Vagina (tissue), 2 donors: Measurements from ENCODE around the gene C10orf62. TPM values are rescaled to one million over a fixed set of nuclear protein-coding genes. Genes with fewer than 3 reads are reported as not detected.

Source experiments
- DNase-seq, 2 donors: peaks; one replicate each; pipeline ENCODE4 v3.0.0-alpha.2; 2017; ENCODE audit errors: extremely low spot score in 2 of 2
- H3K27ac ChIP-seq: fragments of 200-600 bp; sonication (generic); one replicate; pipeline ENCODE4 v1.5.1; 2019
- H3K27me3 ChIP-seq: fragments of 200-600 bp; sonication (generic); one replicate; pipeline ENCODE4 v1.5.1; 2019
- H3K36me3 ChIP-seq, 2 donors: fragments of 200-600 bp; sonication (generic); one replicate each; pipeline ENCODE4 v1.5.1; 2017 to 2019
- H3K4me1 ChIP-seq: fragments of 200-600 bp; sonication (generic); one replicate; pipeline ENCODE4 v1.5.1; 2019
- H3K4me3 ChIP-seq, 2 donors: fragments of 200-600 bp; sonication (generic); 1 replicate in 1 of 2; 2 replicates in 1 of 2; pipeline ENCODE4 v1.5.1; 2016 to 2019
- H3K9me3 ChIP-seq: fragments of 200-600 bp; sonication (generic); one replicate; pipeline ENCODE4 v1.5.1; 2019
- POLR2A ChIP-seq, 2 donors: fragments of 450-650 bp; IDR thresholded peaks; one replicate each; pipeline ENCODE4 v1.6.1; 2017; ENCODE audit warnings: antibody characterized with exemption in 2 of 2, mild to moderate bottlenecking in 2 of 2, moderate library complexity in 2 of 2
- POLR2AphosphoS5 ChIP-seq, 2 donors: sonication (generic); formaldehyde crosslinking; IDR thresholded peaks; one replicate each; pipeline ENCODE4 v1.9.0; 2017; ENCODE audit warnings: antibody characterized with exemption in 2 of 2, mild to moderate bottlenecking in 2 of 2, low read depth in 1 of 2; ENCODE audit not compliant: insufficient read depth in 1 of 2
- intact Hi-C: fragments of 100-400 bp; cut with DNase I; formaldehyde crosslinking; loops from one replicate; pipeline ENCODE4 v1.15.1; 2023
- total RNA-seq: library from RNA; depleted of rRNA; stranded (reverse); fragments of >200 nt; gene quantifications from one replicate; pipeline ENCODE4 v1.2.3, GENCODE V29; 2016
- TF ChIP-seq, protein P1 (sequence below), 3 experiments: fragments of 450-650 bp in 2 of 3; fragments of 200-600 bp in 1 of 3; sonication (generic) in 1 of 3; IDR thresholded peaks; one replicate each; pipeline ENCODE4 v1.5.1; 2017 to 2019; ENCODE audit warnings: antibody characterized with exemption in 3 of 3, mild to moderate bottlenecking in 2 of 3, moderate library complexity in 2 of 3

The C10orf62 gene
- total RNA-seq, 1 donor from 2014 or later: not detected

DNA sequence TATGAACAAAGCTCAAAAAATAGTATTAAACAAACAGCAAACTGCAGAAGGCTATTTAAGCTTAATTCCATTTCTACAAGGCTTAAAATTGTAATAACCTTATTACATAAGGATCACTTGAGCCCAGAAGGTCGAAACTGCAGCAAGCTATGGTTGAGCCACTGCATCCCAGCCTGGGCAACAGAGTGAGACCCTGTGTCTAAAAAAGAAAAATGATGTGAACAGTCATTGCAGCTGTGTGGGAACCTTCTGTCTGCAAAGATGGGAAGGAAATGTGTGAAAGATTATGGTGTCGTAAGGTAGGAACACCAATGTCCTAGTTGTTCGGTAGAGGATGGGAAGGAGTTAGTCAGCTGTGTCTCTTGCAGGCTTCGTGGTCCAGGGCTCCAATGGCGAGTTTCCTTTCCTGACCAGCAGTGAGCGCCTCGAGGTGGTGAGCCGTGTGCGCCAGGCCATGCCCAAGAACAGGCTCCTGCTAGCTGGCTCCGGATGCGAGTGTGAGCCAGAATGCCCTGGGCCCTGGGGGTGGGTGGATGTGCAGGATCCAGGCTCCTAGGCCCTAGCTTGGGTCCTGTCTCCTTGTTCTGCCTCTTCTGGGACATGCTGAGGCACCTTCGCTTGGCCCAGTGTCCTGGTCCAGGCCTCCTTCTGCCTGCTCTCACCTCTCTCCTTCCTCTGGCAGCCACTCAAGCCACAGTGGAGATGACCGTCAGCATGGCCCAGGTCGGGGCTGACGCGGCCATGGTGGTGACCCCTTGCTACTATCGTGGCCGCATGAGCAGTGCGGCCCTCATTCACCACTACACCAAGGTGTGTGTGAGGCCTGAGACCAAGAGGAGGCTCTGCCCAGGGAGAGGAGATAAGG, 9.1 kb downstream of the C10orf62 start:
- no peaks in the 10 kb centered on the region for H3K36me3 ChIP-seq
- H3K4me3 ChIP-seq: no peak overlapping the region
- DNase-seq: no peak
- TF ChIP-seq POLR2A (IDR thresholded peaks at IDR 0.05): no peak
- TF ChIP-seq, protein P1, sequence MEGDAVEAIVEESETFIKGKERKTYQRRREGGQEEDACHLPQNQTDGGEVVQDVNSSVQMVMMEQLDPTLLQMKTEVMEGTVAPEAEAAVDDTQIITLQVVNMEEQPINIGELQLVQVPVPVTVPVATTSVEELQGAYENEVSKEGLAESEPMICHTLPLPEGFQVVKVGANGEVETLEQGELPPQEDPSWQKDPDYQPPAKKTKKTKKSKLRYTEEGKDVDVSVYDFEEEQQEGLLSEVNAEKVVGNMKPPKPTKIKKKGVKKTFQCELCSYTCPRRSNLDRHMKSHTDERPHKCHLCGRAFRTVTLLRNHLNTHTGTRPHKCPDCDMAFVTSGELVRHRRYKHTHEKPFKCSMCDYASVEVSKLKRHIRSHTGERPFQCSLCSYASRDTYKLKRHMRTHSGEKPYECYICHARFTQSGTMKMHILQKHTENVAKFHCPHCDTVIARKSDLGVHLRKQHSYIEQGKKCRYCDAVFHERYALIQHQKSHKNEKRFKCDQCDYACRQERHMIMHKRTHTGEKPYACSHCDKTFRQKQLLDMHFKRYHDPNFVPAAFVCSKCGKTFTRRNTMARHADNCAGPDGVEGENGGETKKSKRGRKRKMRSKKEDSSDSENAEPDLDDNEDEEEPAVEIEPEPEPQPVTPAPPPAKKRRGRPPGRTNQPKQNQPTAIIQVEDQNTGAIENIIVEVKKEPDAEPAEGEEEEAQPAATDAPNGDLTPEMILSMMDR (IDR thresholded peaks at IDR 0.05): no peak
- no peak for TF ChIP-seq POLR2AphosphoS5 (IDR thresholded peaks at IDR 0.05; ENCODE audit: insufficient read depth in 1 of 2, low read depth in 1 of 2)
- no peak overlapping the region for H3K27ac ChIP-seq
- no peaks in the 10 kb centered on the region for H3K27me3 ChIP-seq
- no peaks in the 10 kb centered on the region for H3K9me3 ChIP-seq
- intact Hi-C loops: no loop called here
- peaks cover 8% of the 10 kb centered on the region for H3K4me1 ChIP-seq

DNA sequence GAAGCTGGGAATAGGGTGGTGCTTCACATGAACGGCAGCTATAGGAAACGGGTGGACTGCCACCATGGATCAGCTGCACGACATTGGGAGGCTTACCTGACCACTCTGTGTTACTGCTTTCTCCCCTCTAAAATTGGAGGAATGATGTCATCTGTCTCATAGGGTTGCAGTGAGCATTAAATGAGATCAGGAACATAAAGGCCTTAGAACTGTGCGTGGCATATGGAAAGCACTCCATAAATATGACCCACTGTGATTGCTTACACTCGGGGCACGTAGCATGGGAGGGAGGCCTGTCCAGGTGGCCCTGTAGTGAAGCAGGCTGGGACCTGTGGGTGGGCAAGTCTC, 9.7 kb downstream of the C10orf62 start:
- Histone ChIP-seq H3K4me1 (peaks cover 8% of the 10 kb centered on the region), H3K27ac (no peak overlapping the region), H3K27me3 (no peaks in the 10 kb centered on the region), H3K4me3 (no peak overlapping the region), H3K36me3 (no peaks in the 10 kb centered on the region), H3K9me3 (no peaks in the 10 kb centered on the region)
- TF ChIP-seq, protein P1 (IDR thresholded peaks at IDR 0.05): no peak
- TF ChIP-seq POLR2A (IDR thresholded peaks at IDR 0.05): no peak
- TF ChIP-seq POLR2AphosphoS5 (IDR thresholded peaks at IDR 0.05; ENCODE audit: insufficient read depth in 1 of 2, low read depth in 1 of 2): no peak
- no peak for DNase-seq
- intact Hi-C loops: no loop called here

DNA sequence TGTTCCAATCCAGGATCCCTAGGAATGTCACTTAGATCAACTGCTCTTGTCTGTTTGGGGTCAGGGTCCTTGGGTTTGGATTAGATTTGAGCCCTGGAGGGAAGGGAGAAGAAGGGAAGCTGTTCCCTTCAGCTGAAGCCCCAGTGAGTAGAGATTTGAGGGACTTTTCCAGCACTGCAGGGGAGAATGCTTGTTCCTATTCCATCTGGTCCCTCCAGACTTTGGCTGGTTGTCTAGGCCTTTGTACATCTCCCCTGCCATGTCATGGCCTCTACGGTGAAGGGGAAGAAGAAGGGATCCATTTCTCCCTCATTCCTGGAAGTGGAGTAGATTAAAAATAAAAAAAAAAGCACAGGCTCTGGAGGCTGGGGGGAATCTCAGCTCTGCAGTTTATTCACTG, 11.1 kb downstream of the C10orf62 start:
- no peak overlapping the region for H3K27ac ChIP-seq
- H3K27me3 ChIP-seq: no peaks in the 10 kb centered on the region
- TF ChIP-seq, protein P1 (IDR thresholded peaks at IDR 0.05): no peak
- H3K36me3 ChIP-seq: no peaks in the 10 kb centered on the region
- H3K4me3 ChIP-seq: no peak overlapping the region
- intact Hi-C loops: no loop called here
- peaks cover 8% of the 10 kb centered on the region for H3K4me1 ChIP-seq
- no peak for DNase-seq
- H3K9me3 ChIP-seq: no peaks in the 10 kb centered on the region

- DNase-seq: no peak
- TF ChIP-seq, protein P1 (IDR thresholded peaks at IDR 0.05): no peak
- TF ChIP-seq POLR2AphosphoS5 (IDR thresholded peaks at IDR 0.05; ENCODE audit: insufficient read depth in 1 of 2, low read depth in 1 of 2) (no peak), POLR2A (IDR thresholded peaks at IDR 0.05) (no peak)
- H3K27ac ChIP-seq: no peak overlapping the region
- H3K36me3 ChIP-seq: no peaks in the 10 kb centered on the region
- intact Hi-C loops: no loop called here
- no peaks in the 10 kb centered on the region for H3K27me3 ChIP-seq
- H3K4me1 ChIP-seq: peaks cover under 1% of the 10 kb centered on the region
- no peak overlapping the region for H3K4me3 ChIP-seq
- H3K9me3 ChIP-seq: no peaks in the 10 kb centered on the region
Measured at GRCh38 chr10:97601268-97602215, 12.0 kb downstream of the C10orf62 start.
